NCI-H82 (cell line): ENCODE measurements around the gene EDN2.

Source experiments
- DNase-seq: peaks from one replicate; lab custom pipeline; 2025; lab: John Stamatoyannopoulos, UW

EDN2 gene

DNA sequence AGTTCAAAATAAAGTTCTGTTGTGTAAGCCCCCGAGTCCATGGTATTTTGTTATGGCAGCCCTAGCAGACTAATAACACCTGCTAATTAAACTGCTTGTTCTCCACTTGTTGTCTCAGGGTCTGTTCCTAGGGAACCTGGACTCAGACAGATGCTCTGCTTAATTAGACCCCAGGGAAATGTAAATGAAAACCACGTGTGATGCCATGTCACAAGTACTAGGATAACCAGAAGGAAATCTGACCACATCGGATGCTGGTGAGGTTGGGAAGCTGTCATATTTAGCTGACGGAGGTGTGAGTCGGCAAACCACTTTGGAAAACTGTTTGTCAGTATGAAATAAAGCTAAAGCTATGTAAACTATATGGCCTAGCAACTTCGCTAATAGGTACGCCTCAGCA, 19.6 kb downstream of the EDN2 start:
- DNase-seq, result peak; percentile 87

GRCh38 chr1:41463516-41463915, 21.0 kb downstream of the EDN2 start:
- no peak for DNase-seq

DNA sequence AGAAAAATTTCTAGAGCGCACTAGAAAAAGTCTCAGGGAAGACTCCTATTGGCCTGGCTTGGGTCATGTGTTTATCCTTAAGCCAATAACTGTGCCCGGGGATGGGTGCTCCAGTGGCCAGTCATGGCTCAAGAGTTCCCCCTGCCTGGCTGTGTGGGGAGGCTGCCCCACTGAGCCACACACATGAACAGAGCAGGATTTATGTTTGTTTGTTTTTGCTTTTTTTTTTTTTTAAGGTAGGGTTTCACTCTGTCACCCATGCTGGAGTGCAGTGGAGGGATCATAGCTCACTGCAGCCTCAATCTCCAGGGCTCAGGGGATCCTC, 21.8 kb downstream of the EDN2 start:
- DNase-seq, result no peak

GRCh38 chr1:41461790-41462679, 22.4 kb downstream of the EDN2 start:
- DNase-seq, result no peak

GRCh38 chr1:41456847-41457540, 27.5 kb downstream of the EDN2 start:
- DNase-seq, result no peak

DNA sequence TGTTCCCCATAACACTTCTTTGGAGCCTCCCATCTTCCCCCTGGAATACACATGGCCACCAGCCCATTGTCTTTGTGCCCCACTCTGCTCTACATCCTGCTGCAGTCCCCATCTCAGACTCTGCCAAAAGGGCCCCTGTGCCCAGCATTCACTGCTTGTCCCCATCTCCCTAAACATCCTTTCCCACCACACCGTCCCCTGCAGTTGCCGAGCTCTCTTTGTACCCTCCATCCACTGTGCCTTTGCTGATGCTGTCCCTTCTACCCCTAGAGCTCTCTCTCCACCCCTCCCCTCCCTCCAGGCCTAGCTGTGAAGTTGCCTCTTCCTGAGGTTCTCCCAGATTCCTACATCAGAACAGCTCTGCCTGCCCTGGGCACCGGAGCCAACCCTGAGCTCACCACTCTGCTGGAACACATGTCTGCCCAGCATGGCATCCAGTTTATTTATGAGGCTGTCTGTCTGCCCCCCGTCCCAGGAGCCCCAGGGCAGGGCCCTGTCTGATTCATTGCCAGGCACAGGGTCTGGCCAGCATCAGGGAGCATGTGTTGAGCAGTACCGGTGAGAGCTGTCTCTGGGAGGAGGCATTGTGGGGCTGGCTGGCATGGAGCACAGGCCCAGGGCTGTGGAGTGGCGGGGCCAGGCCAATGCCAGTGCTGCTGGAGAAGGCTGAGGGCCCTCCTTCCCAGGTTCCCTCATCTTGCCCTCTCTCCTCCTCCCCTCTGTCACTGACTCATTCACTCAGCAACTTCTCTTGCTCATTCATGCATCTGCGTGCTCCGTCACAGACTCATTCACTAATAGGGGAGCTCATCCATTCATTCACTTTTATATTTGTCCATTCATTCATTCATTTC, 28.8 kb downstream of the EDN2 start:
- no peak for DNase-seq

DNA sequence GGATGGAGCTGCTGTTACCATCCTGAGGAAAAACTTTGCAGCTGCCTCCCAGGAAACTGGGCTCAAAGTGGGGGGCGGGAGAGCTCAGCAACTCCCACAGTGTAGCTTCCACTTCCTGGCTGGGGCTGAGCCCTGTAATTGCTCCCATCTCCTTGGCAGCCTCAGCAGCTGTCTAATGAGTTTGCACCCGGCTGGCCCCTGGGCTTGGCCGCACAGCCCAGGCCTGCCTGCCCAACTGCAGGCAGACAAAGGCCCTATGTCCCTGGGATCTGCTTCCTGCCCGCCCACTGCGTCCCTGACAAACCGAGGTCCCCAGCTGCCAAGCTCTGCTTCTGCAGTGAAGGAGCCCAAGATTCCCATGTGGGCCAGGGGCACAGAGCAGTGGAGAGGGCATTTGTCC, 30.1 kb downstream of the EDN2 start:
- peak; percentile 18 for DNase-seq

GRCh38 chr1:41452704-41453290, 31.7 kb downstream of the EDN2 start:
- DNase-seq, result peak; percentile 73

GRCh38 chr1:41450747-41451285, 33.7 kb downstream of the EDN2 start:
- DNase-seq, result no peak

DNA sequence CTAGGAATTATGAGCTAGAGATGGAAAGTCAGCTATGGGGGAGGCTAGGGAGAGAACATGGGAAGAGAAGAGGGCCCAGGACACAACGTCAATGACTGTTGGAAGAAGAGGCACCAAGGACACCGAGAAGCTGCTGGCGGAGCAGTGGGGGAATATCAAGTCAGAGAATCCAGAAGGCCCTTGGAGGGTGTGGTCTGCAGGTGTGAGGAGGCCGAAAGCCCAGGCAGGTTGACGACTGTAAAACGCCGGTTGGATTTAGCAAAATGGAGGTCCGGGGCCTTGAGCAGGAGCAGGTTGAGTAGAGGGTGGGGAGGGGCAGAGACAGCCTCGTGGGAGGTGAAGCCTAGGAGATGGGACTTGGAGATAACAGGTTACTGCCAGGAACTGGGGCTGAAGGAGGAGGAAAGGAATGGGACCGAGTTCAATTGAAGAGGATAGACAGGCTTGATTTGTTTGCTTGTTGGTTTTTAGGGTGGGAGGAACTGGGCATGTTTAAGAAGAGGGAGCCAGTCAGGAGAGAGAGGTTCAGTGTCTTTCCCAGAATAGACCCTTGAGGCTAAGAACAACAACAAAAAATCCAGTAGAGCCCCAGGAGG, 35.1 kb downstream of the EDN2 start:
- no peak for DNase-seq

DNA sequence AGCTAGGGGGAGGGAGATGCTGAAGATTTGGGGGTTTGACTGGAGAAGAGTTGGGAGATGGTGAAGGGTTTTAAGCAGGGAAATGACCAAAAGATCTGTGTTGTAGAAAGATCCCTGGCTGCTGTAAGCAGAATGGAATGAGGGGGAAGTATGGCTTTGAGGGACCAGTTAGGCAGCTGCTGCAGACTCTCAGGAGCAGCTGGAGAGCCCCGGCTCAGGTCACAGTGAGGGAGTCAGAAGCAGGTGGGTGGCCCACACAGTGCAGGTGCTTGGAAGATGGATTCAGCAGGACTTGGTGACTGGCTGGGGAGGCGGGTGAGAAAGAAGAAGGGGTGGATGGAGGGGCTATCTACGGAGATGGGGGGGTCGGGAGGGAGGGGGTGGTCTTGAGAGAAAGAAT, 35.7 kb downstream of the EDN2 start:
- no peak for DNase-seq

- DNase-seq, result peak; percentile 14
Measured at GRCh38 chr1:41447995-41448770, 36.3 kb downstream of the EDN2 start.

DNA sequence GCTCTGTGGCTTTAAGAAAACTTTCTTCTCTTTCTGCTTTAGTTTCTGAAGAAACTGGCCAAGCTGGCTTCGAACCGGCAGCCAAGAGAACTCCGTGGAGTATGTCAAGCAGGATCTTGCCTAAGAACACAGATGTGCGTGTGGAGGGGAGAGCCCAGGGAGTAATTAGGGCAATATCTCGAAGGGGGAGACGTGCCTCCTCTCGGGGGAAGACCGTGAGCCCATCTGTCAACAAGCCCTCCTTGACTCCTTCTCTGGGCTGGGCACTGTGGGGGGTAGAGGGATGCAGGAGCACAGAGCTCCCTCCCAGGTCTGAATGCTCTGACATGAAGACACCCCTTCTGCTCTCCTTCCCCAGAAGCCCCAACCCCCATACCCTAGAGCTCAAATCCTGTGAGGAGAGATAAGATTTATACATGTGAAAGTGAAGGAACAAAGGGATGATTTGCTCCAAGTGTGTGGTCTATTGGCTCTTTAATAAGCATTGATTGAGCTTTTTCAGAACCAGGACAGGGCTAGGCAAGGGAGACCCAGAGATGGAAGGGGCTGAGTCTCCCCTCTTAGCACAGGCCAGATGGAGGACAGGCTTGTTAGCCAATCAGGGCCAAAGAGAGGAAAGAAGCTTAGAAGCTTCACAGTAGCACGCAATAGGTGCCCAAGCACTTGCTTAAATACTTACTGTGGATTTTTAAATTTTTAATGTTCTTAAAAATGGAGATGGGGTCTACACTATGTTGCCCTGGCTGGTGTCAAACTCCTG, 37.5 kb downstream of the EDN2 start:
- peak; percentile 76 for DNase-seq

DNA sequence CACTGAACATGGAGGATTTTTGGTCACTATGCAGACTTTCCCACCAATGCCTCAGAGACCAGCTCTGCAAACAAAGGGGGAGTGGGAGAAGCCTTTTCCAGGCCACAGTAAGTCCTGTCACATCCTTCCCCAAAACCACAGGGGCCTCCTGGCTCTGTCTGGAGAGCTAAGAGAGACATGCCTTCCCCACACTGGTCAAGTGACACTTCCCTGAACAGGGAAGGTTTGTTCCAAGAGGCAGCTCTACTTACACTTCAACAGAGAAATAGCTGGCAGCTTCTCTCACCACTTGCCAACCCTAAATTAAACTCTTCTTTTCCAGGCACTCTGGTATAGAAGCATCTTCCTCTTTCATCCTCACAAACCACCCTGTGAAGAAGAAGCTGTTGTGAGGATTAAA, 39.7 kb downstream of the EDN2 start:
- DNase-seq, result no peak

- peak; percentile 13 for DNase-seq
Measured at GRCh38 chr1:41444246-41444645, 40.2 kb downstream of the EDN2 start.

DNA sequence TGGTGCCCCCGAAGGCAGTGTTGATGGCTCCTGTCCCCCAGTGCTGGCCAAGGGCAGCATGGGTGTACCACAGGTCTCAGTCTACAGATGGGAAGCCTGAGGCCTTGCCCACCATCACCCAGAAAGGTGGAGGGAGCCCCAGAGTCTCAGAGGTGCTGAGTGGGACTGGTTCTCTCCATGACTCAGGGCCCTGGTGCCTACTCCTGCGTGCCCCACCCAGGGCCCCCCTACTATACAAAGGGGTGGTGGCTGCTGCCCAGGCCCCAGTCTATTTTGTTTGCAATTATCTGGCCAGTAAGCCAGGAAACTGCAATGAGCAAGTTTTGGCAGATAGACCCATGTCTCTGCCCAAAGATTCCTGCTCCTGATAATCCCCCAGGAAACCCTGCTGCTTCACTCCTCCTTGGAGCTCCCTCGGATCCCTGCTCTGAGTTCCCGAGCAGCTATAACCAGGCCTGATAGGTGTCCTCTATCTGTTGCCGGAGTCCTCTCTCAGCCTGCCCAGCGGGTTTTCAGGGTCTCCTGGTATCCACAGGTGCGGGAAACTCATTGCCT, 41.7 kb downstream of the EDN2 start:
- DNase-seq, result no peak

- DNase-seq, result no peak
Measured at GRCh38 chr1:41440321-41441085, 44.0 kb downstream of the EDN2 start.

DNA sequence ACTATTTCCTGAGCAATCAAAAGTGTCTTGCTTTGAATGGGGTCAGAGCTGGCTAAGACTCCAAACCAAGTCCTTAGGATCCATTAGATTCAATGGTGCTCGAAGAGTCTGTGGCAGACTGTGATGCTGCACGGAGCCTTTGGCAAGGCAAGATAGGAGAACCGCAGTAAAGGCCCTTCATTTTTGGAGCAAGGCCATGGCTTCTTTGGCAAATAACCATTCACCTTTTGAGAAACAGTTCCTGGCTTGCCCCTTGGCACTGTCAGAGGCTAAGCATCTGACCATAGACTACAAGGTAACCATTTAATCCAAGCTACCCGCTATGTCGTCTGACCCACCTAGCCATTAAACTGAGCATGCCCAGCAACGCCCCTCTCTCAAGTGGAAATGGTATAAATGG, 45.2 kb downstream of the EDN2 start:
- no peak for DNase-seq

- DNase-seq, result no peak
Measured at GRCh38 chr1:41438711-41439110, 45.8 kb downstream of the EDN2 start.
